ENCODE measurements around the gene NOXO1.

DNA sequence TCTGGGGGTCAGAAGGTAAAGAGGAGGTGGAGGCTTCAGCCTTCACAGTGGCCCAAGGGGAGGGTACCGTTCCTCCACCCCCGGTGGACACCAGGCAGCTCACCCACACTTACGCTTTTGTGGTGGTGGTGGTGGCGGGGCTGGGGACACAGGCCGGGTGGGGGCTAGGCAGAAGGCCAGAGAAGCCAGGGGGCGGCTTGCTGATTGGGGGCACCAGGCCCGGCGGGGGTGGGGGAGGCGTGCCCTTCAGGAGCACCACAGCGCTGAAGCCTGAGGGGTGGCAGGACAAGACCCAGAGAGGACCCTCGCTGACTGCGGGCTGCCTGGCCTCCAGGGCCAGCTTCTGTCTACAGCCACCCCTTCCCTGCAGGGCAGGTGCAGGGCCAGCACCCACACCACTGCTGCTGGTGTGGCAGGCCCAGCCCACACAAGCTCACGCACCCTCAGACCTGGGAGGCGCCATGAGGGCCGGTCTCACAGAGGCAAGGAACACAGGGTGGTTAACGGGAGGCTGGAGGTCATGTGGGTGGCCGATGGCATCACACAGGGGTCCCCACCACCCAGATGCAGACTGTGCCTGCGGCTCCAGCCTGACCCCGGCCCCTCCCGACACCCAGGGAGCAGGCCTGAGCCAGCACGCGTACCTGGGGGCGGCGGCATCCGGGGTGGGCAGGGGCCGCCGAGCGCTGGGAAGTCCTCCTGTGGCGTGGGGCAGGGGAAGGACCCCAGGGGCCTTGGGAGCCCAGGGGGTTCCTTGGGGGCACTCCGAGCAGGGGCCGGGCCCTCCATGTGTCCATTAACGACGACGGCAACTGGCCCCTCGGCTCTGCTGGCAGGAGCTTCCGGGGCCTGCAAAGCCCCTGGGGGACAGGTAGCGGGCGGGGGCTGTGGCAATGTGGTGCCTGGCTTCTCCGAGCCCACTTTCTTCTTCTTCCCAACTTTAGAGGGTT is 17.9 kb upstream of the NOXO1 start:
- TF ChIP-seq POLR2A (IDR thresholded peaks at IDR 0.05; ENCODE audit: low read length) (no peak), GATA1 (IDR thresholded peaks at IDR 0.05; ENCODE audit: low read depth, low read length) (no peak)
